ENCODE data around the gene ATP8A2.

GRCh38 chr13:25768838-25769237 is 397.1 kb downstream of the ATP8A2 start:
- TF ChIP-seq, protein P1, sequence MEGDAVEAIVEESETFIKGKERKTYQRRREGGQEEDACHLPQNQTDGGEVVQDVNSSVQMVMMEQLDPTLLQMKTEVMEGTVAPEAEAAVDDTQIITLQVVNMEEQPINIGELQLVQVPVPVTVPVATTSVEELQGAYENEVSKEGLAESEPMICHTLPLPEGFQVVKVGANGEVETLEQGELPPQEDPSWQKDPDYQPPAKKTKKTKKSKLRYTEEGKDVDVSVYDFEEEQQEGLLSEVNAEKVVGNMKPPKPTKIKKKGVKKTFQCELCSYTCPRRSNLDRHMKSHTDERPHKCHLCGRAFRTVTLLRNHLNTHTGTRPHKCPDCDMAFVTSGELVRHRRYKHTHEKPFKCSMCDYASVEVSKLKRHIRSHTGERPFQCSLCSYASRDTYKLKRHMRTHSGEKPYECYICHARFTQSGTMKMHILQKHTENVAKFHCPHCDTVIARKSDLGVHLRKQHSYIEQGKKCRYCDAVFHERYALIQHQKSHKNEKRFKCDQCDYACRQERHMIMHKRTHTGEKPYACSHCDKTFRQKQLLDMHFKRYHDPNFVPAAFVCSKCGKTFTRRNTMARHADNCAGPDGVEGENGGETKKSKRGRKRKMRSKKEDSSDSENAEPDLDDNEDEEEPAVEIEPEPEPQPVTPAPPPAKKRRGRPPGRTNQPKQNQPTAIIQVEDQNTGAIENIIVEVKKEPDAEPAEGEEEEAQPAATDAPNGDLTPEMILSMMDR (IDR thresholded peaks at IDR 0.05): no peak
- no peak for TF ChIP-seq POLR2A (IDR thresholded peaks at IDR 0.05)

Measured in upper lobe of left lung (tissue), 4 donors.